Measurements from ENCODE around the gene BTBD9.

DNA sequence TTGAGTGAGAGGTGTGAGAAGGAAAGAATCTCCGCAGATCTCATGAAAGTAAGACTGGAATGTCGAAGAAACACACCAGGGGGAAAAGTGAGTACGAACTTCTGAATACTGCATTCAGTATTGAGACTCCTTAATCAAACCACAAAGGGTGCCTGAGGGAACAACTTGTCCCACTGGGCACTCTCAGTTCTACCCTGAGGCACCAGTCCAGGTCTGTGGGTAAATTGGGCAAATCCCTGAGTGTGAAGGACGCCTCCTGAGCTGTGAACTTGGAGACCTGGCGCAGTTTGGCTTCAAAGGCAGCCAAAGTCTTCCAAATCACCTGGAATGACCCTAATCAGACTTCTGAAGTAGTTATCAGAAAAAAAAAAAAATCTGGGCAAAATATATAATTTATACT, 329.7 kb downstream of the BTBD9 start:
- no peak for TF ChIP-seq POLR2AphosphoS5 (IDR thresholded peaks at IDR 0.05)
- no peak for TF ChIP-seq CTCF (IDR thresholded peaks at IDR 0.05)
